ENCODE data around the gene MAF.

Gene MAF

GRCh38 chr16:79605999-79606398 lies 5.5 kb upstream of the MAF start:
- 0 out of 2 replicates have a peak, but pooled peaks cover 3% of the 10 kb centered on the region for H3K27me3 ChIP-seq (ENCODE audit: low read depth)
- in situ Hi-C loops (cut with MboI; ENCODE audit: low sequenced_read_pairs) = loop anchor here (25.0 kb wide), 2 partner anchors 481 to 1494 kb away; no protein-coding TSS in a partner anchor
- H3K36me3 ChIP-seq (replicated peaks) = no peaks in the 10 kb centered on the region
- no peak overlapping the region for H3K4me3 ChIP-seq
- DNase-seq (ENCODE audit: low spot score in 2 of 2) = no peak
- H3K9me3 ChIP-seq = no peaks in the 10 kb centered on the region
- peaks cover 21% of the 10 kb centered on the region for H3K4me1 ChIP-seq

- Histone ChIP-seq H3K27me3 (ENCODE audit: low read depth) (no peaks in the 10 kb centered on the region), H3K9me3 (no peaks in the 10 kb centered on the region), H3K4me3 (no peak overlapping the region), H3K4me1 (peaks cover 21% of the 10 kb centered on the region), H3K36me3 (replicated peaks) (no peaks in the 10 kb centered on the region)
- in situ Hi-C loops (cut with MboI; ENCODE audit: low sequenced_read_pairs) = loop anchor here (25.0 kb wide), 2 partner anchors 484 to 1491 kb away; no protein-coding TSS in a partner anchor
- no peak for DNase-seq (ENCODE audit: low spot score in 2 of 2)
These were observed 2.5 kb upstream of the MAF start for GRCh38 chr16:79603055-79603454.

DNA sequence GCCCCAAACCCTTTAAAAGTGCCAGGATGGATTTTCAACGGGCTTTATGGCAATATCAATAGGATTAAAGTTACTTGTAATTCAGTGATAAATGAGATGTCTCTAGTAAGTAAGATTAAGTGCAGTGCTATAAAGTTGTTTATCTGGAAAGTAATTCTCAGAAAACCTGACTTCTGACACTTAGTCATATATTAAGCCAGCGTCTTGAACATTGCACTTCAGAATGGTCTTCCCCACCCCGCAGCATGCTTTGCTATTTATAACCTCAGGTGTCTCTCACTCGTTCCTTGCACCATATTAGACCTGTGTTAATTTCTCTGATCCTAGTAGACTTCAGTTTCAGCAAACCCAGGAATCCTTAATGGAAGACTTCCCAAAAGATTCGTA lies 2.1 kb upstream of the MAF start:
- H3K4me3 ChIP-seq = no peak overlapping the region
- in situ Hi-C loops (cut with MboI; ENCODE audit: low sequenced_read_pairs) = loop anchor here (25.0 kb wide), 2 partner anchors 485 to 1490 kb away; no protein-coding TSS in a partner anchor

GRCh38 chr16:79601931-79602627 lies 1.5 kb upstream of the MAF start:
- Histone ChIP-seq H3K27me3 (ENCODE audit: low read depth) (no peaks in the 10 kb centered on the region), H3K9me3 (no peaks in the 10 kb centered on the region), H3K4me1 (peaks cover 27% of the 10 kb centered on the region), H3K4me3 (peak overlapping the region; percentile 55), H3K36me3 (replicated peaks) (no peaks in the 10 kb centered on the region)
- peak; percentile 76 to 91 for DNase-seq (ENCODE audit: low spot score in 2 of 2)
- in situ Hi-C loops (cut with MboI; ENCODE audit: low sequenced_read_pairs) = loop anchor here (25.0 kb wide), 2 partner anchors 485 to 1490 kb away; no protein-coding TSS in a partner anchor

More for the DNA sequence above, 2.1 kb upstream of the MAF start:
- no peaks in the 10 kb centered on the region for H3K27me3 ChIP-seq (ENCODE audit: low read depth)
- H3K9me3 ChIP-seq = no peaks in the 10 kb centered on the region
- H3K4me1 ChIP-seq = peaks cover 21% of the 10 kb centered on the region
- no peak for DNase-seq (ENCODE audit: low spot score in 2 of 2)
- no peaks in the 10 kb centered on the region for H3K36me3 ChIP-seq (replicated peaks)

GRCh38 chr16:79601092-79601930 lies 774 bp upstream of the MAF start:
- Histone ChIP-seq H3K27me3 (ENCODE audit: low read depth) (no peaks in the 10 kb centered on the region), H3K4me3 (peak overlapping the region; percentile 55)
- in situ Hi-C loops (cut with MboI; ENCODE audit: low sequenced_read_pairs) = loop anchor here (25.0 kb wide), 2 partner anchors 486 to 1489 kb away; no protein-coding TSS in a partner anchor

DNA sequence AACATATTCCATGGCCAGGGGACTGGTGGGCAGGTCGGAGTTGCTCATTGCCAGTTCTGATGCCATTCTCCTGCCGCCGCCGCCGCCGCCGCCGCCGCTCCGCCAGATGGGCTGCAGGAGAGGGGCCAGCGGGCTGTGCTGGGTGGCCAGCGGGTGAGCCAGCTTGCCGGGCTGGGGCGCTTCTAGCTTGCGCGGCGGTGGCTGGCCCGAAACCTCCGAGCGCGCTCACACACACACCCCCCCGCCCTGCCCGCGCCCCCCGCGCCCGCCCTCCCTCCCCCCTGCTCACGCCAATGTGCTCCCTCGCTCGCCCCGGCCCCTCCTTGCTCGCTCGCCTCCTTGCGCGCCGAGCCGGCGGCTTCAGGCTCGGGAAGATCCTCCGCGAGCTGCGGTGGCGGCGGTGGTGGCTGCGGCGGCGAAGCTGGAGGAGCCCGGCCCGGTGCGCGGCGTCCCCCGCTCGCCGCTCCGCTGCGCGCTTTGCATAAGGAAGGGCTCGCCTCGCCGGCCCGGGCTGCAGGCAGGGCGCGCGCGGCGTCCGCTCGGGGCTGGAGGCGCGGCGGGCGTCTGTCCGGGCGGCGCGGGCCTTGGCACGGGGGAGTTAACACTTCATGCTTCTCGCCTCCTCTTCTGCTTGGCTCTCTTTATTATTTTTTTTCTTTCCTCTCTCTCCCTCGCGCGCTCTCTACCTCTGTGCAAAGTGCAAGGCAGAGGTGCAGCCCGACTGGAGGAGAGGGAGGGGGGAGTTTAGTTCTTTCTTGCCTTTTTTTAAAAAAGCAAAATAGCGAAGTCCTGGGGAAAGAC lies 500 bp downstream of the MAF start:
- H3K4me3 ChIP-seq = peak overlapping the region; percentile 55

More at GRCh38 chr16:79601092-79601930, 774 bp upstream of the MAF start:
- Histone ChIP-seq H3K4me1 (peaks cover 34% of the 10 kb centered on the region), H3K9me3 (no peaks in the 10 kb centered on the region), H3K36me3 (replicated peaks) (no peaks in the 10 kb centered on the region)
- DNase-seq (ENCODE audit: low spot score in 2 of 2) = peak in 1 of 2 experiments; percentile 54

DNA sequence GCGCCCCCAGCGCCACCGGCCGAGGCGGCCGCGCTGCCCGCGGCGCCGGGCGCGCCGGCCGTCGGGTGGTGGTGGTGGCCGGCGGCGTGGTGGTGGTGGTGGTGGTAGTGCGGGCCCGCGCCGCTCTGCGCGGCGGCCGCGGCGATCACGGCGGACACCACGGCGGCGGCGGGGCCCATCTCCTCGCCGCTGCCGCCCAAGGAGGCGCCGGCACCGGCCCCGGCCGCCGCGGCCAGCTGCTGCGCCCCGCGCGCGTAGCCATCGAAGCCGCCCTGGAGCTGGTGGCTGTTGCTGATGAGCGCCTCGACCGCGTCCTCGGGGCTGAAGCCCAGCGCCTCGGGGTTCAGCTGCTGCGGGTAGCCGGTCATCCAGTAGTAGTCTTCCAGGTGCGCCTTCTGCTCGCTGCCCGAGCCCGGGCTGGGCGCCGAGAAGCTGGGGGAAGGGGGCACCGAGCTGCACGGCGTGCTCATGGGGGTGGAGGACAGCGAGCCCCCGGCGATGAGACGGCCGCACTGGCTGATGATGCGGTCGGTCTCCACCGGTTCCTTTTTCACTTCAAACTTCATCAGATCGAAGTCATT lies 1.2 kb downstream of the MAF start:
- Histone ChIP-seq H3K4me3 (peak overlapping the region; percentile 55), H3K27me3 (ENCODE audit: low read depth) (no peaks in the 10 kb centered on the region), H3K36me3 (replicated peaks) (no peaks in the 10 kb centered on the region), H3K4me1 (peaks cover 48% of the 10 kb centered on the region), H3K9me3 (no peaks in the 10 kb centered on the region)
- DNase-seq (ENCODE audit: low spot score in 2 of 2) = no peak
- in situ Hi-C loops (cut with MboI; ENCODE audit: low sequenced_read_pairs) = no loop called here

More for the DNA sequence above, 500 bp downstream of the MAF start:
- Histone ChIP-seq H3K4me1 (peaks cover 46% of the 10 kb centered on the region), H3K27me3 (ENCODE audit: low read depth) (no peaks in the 10 kb centered on the region), H3K9me3 (no peaks in the 10 kb centered on the region), H3K36me3 (replicated peaks) (no peaks in the 10 kb centered on the region)
- in situ Hi-C loops (cut with MboI; ENCODE audit: low sequenced_read_pairs) = loop anchor here (25.0 kb wide), 2 partner anchors 487 to 1488 kb away; no protein-coding TSS in a partner anchor
- DNase-seq (ENCODE audit: low spot score in 2 of 2) = peak in 1 of 2 experiments; percentile 64

DNA sequence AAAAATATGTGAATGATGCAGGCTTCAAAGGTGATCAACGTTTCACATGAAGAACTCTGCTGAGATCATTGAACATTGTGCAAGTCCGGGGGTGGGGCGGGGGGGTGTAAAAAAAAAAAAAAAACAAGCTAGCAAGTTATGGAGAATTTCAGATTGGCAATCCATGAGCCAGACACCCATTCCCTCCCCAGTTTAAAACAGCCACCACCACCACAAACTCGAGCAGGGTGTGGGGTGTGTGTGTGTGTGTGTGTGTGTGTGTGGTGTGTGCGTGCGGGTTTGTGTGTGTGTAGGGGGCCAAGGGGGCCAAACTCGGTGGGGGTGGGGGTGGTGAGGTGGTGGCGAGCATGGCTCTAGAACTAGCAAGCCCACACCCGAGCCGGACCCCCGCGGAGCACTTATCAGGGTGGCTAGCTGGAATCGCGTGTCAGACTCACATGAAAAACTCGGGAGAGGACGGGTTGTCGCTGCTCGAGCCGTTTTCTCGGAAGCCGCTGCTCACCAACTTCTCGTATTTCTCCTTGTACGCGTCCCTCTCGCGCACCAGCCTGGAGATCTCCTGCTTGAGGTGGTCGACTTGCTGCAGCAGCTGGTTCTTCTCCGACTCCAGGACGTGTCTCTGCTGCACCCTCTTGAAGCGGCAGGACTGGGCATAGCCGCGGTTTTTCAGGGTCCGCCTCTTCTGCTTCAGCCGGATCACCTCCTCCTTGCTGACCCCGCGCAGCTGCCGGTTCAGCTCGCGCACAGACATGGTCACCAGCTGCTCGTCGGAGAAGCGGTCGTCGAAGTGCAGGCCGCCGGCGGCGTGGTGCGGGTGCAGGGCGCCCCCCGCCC lies 2.0 kb downstream of the MAF start:
- peaks cover 40% of the 10 kb centered on the region for H3K4me1 ChIP-seq
- in situ Hi-C loops (cut with MboI; ENCODE audit: low sequenced_read_pairs) = no loop called here
- H3K4me3 ChIP-seq = peak overlapping the region; percentile 47
- no peaks in the 10 kb centered on the region for H3K9me3 ChIP-seq
- peak; percentile 54 to 71 for DNase-seq (ENCODE audit: low spot score in 2 of 2)
- no peaks in the 10 kb centered on the region for H3K36me3 ChIP-seq (replicated peaks)
- no peaks in the 10 kb centered on the region for H3K27me3 ChIP-seq (ENCODE audit: low read depth)

- no peak for DNase-seq (ENCODE audit: low spot score in 2 of 2)
- H3K9me3 ChIP-seq = no peaks in the 10 kb centered on the region
- peaks cover 40% of the 10 kb centered on the region for H3K4me1 ChIP-seq
- no peaks in the 10 kb centered on the region for H3K36me3 ChIP-seq (replicated peaks)
- no peaks in the 10 kb centered on the region for H3K27me3 ChIP-seq (ENCODE audit: low read depth)
- in situ Hi-C loops (cut with MboI; ENCODE audit: low sequenced_read_pairs) = no loop called here
- H3K4me3 ChIP-seq = peak overlapping the region; percentile 47
These were observed 2.5 kb downstream of the MAF start for GRCh38 chr16:79598063-79598347.

GRCh38 chr16:79597277-79598062 lies 3.1 kb downstream of the MAF start:
- H3K9me3 ChIP-seq = no peaks in the 10 kb centered on the region
- H3K27me3 ChIP-seq (ENCODE audit: low read depth) = no peaks in the 10 kb centered on the region
- H3K36me3 ChIP-seq (replicated peaks) = no peaks in the 10 kb centered on the region
- H3K4me3 ChIP-seq = peak overlapping the region; percentile 47
- DNase-seq (ENCODE audit: low spot score in 2 of 2) = peak; percentile 41 to 61
- in situ Hi-C loops (cut with MboI; ENCODE audit: low sequenced_read_pairs) = no loop called here
- H3K4me1 ChIP-seq = peaks cover 34% of the 10 kb centered on the region

GRCh38 chr16:79595931-79596450 lies 4.5 kb downstream of the MAF start:
- Histone ChIP-seq H3K9me3 (no peaks in the 10 kb centered on the region), H3K27me3 (ENCODE audit: low read depth) (no peaks in the 10 kb centered on the region), H3K36me3 (replicated peaks) (no peaks in the 10 kb centered on the region), H3K4me1 (peaks cover 30% of the 10 kb centered on the region), H3K4me3 (no peak overlapping the region; the same call in 1 of the 2 replicates)
- no peak for DNase-seq (ENCODE audit: low spot score in 2 of 2)
- in situ Hi-C loops (cut with MboI; ENCODE audit: low sequenced_read_pairs) = no loop called here

DNA sequence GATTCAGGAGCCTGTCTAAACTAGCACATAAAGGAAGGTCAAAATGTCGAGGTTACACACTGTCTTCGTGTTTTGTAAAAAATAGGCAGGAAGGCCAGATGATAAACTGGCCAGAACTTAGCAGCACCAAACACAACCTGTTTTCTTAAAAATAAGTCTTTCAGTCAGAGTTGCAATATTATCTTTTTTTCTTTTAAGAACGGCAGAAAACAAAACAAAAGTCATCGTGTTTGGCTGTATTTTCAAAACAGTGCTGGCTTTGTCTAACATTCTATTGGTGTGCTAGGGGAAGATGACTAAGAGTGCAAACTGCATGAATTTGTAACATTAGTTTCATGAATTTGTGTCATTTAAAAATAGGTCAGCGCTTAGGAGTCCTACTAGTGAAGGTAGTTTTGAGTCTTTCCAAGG lies 5.3 kb downstream of the MAF start:
- in situ Hi-C loops (cut with MboI; ENCODE audit: low sequenced_read_pairs) = no loop called here
- H3K36me3 ChIP-seq (replicated peaks) = no peaks in the 10 kb centered on the region
- peaks cover 30% of the 10 kb centered on the region for H3K4me1 ChIP-seq

More for the DNA sequence above, 5.3 kb downstream of the MAF start:
- Histone ChIP-seq H3K4me3 (no peak overlapping the region), H3K27me3 (ENCODE audit: low read depth) (no peaks in the 10 kb centered on the region), H3K9me3 (no peaks in the 10 kb centered on the region)
- no peak for DNase-seq (ENCODE audit: low spot score in 2 of 2)
